Midbrain (tissue), 1 donor: Measurements from ENCODE around the gene CCDC91.
"Not testable (repeated sequence)": the region's sequence is repeated elsewhere in the genome, so short reads cannot be mapped to it uniquely, and the experiment has no call there.

Source experiments
- DNase-seq: peaks from one replicate; lab custom pipeline; 2025; lab: John Stamatoyannopoulos, UW

CCDC91 gene

GRCh38 chr12:28232211-28232928 is 42.1 kb downstream of the CCDC91 start:
- DNase-seq: no peak

GRCh38 chr12:28234444-28234843 is 44.2 kb downstream of the CCDC91 start:
- no peak for DNase-seq

DNA sequence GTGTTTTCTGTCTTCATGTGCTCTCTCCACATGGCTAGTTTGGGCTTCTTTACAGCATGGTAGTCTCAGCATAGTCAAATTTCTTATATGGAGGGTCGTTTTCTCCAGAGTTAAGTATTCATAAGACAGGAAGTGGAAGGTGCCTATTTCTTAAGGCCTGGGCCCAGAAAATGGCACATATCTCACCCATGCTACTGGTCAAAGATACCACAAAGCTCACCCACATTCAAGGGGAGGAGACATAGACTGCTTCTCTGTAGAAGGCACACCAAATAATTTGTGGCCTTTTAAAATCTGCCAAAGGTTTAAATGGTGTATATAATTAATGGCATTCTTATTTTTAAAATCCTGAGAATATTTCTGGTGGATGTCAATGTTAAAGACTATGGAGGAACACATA is 44.8 kb downstream of the CCDC91 start:
- DNase-seq: no peak

DNA sequence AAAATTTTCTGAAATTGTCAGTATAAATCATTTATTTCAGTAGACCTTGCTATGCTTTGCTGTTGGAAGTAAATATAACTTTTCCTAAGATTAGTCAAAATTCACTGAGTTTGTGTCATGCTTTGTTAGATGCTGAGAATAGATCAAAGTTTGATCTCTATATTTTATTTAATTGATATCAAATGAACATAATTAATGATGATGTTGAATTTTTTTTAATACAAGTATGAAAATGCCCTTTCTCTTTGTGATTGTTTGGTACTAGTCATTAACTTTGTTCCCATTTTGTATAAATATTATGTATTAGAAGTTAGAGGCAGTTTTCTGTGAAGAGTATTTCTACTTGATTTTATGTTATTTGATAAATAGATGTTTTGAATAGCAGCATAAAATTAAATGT is 45.7 kb downstream of the CCDC91 start:
- DNase-seq: no peak

DNA sequence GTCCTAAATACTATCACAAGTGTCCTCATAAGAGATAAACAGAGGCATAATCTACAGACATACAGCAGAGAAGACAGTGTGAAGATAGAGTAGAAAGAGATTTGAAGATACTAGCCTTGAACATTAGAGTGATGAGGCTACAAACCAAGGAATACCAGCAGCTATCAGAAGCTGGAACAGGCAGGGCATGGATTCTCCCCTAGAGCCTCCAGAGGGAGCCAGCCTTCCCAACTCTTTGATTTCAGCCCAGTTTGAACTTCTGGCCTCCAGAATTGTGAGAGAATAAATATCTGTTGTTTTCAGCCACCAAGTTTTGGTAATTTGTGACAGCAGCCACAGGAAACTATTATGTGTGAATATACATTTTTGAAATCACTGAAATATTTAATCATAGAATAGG is 47.2 kb downstream of the CCDC91 start:
- no peak for DNase-seq

GRCh38 chr12:28239918-28240317 is 49.7 kb downstream of the CCDC91 start:
- DNase-seq: no peak

DNA sequence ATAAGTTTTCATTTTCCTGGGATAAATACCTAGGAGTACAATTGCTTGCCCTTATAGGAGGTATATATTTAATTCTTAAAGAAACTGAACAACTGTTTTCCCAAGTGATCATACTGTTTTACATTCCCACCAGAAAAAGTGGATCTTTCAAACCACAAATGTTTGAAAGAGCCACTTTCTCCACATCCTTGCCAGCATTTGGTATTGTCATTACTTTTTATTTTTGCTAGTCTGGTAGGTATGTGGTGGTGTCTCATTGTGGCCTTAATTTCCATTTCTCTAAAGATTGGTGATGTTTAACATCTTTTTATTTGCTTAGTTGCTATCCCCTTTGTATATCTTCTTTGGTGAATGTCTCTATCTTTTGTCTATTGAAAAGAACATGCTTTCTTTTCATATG is 50.6 kb downstream of the CCDC91 start:
- no peak for DNase-seq

- DNase-seq: no peak
Observed at GRCh38 chr12:28242129-28242495, 51.9 kb downstream of the CCDC91 start.

GRCh38 chr12:28242496-28243309 is 52.4 kb downstream of the CCDC91 start:
- DNase-seq: no peak

- no peak for DNase-seq
Observed at GRCh38 chr12:28243310-28243633, 53.0 kb downstream of the CCDC91 start.

DNA sequence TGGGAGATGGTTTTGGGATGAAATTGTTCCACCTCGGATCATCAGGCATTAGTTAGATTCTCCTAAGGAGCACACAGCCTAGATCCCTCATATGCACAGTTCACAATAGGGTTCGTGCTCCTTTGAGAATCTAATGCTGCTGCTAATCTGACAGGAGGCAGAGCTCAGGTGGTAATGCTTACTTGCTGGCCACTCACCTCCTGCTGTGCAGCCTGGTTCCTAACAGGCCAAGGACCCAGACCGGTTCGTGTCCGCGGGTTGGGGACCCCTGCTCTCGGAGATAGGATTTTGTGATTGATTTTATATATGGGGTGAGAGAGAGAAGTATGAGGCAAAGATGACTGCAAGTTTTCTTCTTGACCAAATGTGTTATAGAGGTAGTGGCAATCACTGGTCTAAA is 57.5 kb downstream of the CCDC91 start:
- no peak for DNase-seq

- DNase-seq: no peak
Observed at GRCh38 chr12:28248555-28249145, 58.4 kb downstream of the CCDC91 start.

DNA sequence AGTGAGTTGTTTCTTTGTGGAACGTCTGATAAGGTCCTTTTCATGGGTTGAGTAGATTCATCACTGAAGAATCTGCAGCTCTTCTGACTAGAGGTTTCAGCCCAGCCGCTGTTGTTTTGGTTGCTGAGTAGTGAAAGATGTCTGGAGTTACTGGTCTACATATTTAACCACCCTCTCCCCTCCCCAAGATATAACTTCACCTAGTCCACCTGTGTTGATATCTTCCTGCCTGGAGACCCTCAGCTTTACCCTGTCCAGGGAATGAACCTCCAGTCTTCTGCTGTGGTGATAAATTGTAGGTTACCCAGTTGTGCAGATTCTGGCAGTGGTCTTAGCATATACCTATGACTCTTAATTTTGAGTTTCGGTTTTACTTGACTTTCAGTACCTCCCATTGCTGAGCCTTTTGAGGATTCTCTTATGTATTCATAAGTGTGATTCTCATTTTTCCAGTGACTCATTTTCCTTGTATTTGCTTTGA is 62.9 kb downstream of the CCDC91 start:
- DNase-seq: no peak

DNA sequence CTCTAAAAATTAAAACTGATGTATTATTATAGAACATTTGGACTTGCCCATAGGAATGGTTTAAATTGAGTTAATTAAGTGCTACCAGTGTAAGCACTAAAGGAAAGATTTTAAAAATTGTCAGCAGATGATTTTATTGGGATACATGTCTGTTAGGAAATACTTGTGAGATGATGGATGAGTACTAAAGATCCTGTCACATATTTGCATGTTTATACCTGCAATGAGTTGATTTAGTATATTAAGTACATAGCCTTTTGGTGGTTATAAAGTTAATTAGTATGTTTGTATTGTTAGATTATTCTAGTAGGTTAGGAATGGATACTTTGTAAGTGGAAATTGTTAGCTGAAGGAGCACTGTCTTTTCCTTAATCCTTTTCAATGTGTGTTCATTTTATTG is 67.2 kb downstream of the CCDC91 start:
- no peak for DNase-seq

DNA sequence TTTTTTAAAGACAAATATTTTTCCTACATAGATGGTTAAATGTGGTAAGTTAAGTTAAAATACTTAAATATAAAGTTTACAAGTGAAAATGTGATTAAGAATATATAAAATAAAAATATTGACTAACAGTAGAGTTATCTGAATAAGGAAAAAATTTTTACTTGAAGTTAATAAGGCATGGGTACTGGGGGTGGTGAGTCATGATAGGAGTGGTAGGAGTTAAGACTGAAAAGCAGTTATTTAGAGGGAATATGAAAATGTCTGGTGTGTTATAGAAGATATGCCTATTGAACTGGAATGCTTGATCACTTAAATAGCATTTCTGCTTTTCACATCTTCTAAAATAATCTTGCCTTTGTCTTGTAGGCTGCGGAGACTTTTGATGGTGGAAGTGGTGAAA is 68.7 kb downstream of the CCDC91 start:
- DNase-seq: no peak

GRCh38 chr12:28265435-28266042 is 75.3 kb downstream of the CCDC91 start:
- DNase-seq: no peak

DNA sequence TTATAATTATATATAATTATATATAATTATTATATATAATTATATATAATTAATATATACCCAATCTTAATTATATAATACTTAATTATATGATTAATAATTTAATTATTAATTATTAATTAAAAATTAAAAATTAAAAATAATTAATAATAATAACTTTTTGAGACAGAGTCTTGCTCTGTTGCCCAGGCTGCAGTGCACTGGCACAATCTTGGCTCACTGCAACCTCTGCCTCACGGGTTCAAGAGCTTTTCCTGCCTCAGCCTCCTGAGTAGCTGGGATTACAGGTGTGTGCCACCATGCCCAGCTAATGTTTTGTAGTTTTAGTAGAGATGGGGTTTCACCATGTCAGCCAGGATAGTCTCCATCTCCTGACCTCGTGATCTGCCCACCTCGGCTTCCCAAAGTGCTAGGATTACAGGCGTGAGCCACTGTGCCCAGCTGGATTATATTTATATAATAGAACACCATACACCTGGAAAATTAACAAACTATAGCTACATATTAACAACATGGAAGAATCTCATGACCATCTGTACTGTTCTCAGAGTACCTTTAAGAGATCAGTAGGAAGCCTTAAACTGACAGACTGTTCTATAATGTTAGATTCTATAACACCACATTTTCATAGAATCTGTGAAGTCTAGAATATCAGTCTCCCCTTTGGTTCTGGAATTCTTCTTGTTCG is 77.8 kb downstream of the CCDC91 start:
- DNase-seq: not testable (repeated sequence)

DNA sequence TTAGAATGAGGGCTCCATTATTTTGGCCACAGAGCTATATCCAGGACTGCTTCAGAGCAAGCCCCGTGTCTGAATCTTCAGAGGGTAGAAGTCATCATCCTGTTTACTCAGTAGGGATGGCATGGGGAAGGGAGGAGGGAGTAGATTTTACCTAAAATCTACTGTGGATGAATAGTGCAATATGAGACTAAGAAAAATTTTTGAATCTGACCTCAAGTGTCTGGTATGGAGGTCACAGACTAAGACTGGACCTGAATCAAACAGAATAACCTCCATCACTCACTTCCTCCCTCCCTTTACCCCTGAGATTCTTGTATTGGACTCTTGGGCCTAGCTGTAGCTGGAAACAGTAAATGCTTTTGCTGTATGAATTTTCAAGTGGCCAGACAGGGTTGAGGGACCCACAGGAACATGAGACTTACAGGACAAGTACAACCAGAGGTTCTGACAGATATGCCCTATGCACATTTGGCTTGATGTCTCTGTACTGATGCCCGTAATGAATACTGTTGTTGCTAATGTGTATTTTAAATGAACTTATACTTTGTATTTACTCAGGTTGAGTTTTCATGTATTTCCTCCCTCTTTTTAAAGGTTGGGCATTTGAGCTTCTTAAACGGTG is 78.5 kb downstream of the CCDC91 start:
- DNase-seq: no peak

GRCh38 chr12:28269851-28270250 is 79.6 kb downstream of the CCDC91 start:
- DNase-seq: no peak

GRCh38 chr12:28278499-28278898 is 88.2 kb downstream of the CCDC91 start:
- no peak for DNase-seq

GRCh38 chr12:28278960-28279359 is 88.7 kb downstream of the CCDC91 start:
- no peak for DNase-seq

DNA sequence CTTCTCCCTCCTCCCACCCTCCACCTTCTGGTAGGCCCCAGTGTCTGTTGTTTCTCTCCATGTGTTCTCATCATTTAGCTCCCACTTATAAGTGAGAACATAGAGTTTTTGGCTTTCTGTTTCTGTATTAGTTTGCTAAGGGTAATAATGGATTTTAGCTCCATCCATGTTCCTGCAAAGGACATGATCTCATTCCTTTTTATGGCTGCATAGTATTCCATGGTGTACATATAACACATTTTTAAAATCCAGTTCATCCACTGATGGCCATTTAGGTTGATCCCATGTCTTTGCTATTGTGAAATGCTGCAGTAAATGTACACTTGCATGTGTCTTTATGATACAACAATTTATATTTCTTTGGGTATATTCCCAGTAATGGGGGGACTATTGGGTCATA is 96.1 kb downstream of the CCDC91 start:
- DNase-seq: no peak
